Mucosa of descending colon (tissue), 3 donors: ENCODE measurements around the gene STAT4. TPM values are rescaled to one million over a fixed set of nuclear protein-coding genes. Genes with fewer than 3 reads are reported as not detected.

Experiments
- ATAC-seq: fragments of 200-7000 bp; cut with Tn5 transposase; one replicate; pipeline ENCODE4 v1.9.1; 2020; ENCODE audit warnings: mild to moderate bottlenecking, moderate library complexity
- DNase-seq, 3 donors: peaks; one replicate each; pipeline ENCODE4 v3.0.0-alpha.2; 2020
- H3K36me3 ChIP-seq: fragments of 200-600 bp; one replicate; pipeline ENCODE4 v1.8.0; 2021; ENCODE audit warnings: low read depth, mild to moderate bottlenecking
- H3K4me1 ChIP-seq: fragments of 200-600 bp; one replicate; pipeline ENCODE4 v1.8.0; 2021; ENCODE audit warnings: low read depth, mild to moderate bottlenecking
- H3K4me3 ChIP-seq: fragments of 200-600 bp; one replicate; pipeline ENCODE4 v1.8.0; 2021; ENCODE audit warnings: mild to moderate bottlenecking
- H3K9me3 ChIP-seq: fragments of 200-600 bp; one replicate; pipeline ENCODE4 v1.8.0; 2021; ENCODE audit warnings: mild to moderate bottlenecking
- intact Hi-C, 2 donors: fragments of 100-400 bp; cut with DNase I in 1 of 2; cut with micrococcal nuclease in 1 of 2; formaldehyde crosslinking; loops; one replicate each; pipeline versions ENCODE4 v1.11.0 to v1.11.1; 2022; cut with DNase I, micrococcal nuclease
- total RNA-seq, 3 donors: library from RNA; stranded (reverse); fragmentation: NEBNext Ultra II Directional in 2 of 3; extraction: Animal tissue kit (Norgen Biotek cat#: 25700) in 2 of 3; gene quantifications; one replicate each; pipeline versions ENCODE4 v1.2.1 to v1.2.4, GENCODE V29; 2021 to 2023
- TF ChIP-seq, protein P1 (sequence below): fragments of 200-600 bp; IDR thresholded peaks from one replicate; pipeline ENCODE4 v1.8.0; 2022; ENCODE audit warnings: antibody characterized with exemption, mild to moderate bottlenecking
- donor health status: DM: no; HTN: no; CAD: no; lungs with moderate emphysema.
- donor health status: DM: no; HTN: no; CAD: no.
- donor health status: DM: no; HTN: yes; CAD: no.

STAT4 gene
- total RNA-seq, 3 donors from 2014 or later = 2.7 to 4.0 (median 3.6) TPM

DNA sequence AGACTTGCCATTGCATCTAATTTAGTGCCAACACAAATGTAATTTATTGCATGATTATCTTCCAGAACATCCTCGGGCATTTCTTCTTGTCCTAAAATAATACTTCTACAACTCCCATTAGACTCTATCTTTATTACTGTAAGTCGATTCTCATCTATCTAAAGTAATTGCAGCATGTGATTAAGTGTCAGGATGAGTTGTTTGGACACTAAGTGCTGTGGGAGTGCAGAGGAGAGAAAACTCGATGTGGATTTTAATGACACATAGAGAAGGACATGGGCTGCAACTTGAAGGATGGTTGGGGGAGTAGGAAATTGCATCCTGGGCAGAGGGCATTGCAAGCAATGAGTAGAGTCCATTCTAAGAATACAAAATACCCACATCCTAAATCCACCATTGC, 33.5 kb downstream of the STAT4 start:
- no peaks in the 10 kb centered on the region for H3K36me3 ChIP-seq
- no peak overlapping the region for H3K4me3 ChIP-seq
- TF ChIP-seq, protein P1, sequence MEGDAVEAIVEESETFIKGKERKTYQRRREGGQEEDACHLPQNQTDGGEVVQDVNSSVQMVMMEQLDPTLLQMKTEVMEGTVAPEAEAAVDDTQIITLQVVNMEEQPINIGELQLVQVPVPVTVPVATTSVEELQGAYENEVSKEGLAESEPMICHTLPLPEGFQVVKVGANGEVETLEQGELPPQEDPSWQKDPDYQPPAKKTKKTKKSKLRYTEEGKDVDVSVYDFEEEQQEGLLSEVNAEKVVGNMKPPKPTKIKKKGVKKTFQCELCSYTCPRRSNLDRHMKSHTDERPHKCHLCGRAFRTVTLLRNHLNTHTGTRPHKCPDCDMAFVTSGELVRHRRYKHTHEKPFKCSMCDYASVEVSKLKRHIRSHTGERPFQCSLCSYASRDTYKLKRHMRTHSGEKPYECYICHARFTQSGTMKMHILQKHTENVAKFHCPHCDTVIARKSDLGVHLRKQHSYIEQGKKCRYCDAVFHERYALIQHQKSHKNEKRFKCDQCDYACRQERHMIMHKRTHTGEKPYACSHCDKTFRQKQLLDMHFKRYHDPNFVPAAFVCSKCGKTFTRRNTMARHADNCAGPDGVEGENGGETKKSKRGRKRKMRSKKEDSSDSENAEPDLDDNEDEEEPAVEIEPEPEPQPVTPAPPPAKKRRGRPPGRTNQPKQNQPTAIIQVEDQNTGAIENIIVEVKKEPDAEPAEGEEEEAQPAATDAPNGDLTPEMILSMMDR = no peak
- peaks cover 3% of the 10 kb centered on the region for H3K4me1 ChIP-seq
- no peak for DNase-seq
- intact Hi-C loops = no loop called here
- no peaks in the 10 kb centered on the region for H3K9me3 ChIP-seq
- ATAC-seq = no peak

DNA sequence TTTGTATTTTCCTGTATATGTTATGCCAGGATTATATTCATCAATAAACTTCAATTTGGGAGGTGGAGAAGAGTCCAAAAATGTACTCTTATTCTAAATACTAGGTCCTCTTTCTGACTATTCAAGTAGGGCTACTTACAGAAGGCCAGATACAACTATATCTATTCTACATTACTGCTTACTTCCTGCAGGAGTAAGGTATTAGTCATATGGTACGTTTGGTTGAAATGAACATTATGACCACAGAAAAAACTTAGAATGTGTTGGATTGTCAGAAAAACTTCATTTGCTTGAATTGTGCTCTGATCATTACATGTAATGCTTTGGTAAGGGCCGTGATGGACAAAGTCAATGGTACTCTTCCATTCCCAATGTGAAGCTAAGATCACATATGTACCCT, 35.0 kb downstream of the STAT4 start:
- ATAC-seq (no peak), DNase-seq (no peak)
- no peaks in the 10 kb centered on the region for H3K9me3 ChIP-seq
- peaks cover 3% of the 10 kb centered on the region for H3K4me1 ChIP-seq
- TF ChIP-seq, protein P1 = no peak
- H3K4me3 ChIP-seq = no peak overlapping the region
- H3K36me3 ChIP-seq = no peaks in the 10 kb centered on the region
- intact Hi-C loops = no loop called here

DNA sequence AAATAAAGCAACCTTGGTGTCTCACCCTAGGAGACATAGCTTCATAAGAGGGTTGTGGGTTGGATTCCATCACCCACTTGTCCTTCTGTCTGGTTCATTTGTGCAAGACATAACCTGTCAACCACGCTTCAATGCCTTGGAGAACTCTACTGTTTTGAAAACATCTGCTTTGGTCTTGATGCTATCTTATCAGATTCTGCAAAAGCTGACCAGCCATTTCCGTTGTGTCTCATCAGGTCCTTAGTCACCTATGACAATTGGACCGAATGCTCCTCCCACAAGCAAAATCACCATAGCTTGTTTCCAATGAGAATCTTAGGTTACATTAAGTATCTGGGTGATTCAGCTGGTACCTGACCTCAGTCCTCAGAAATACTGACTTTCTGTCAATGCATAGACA, 35.4 kb downstream of the STAT4 start:
- peak in 1 of 3 donors; percentile 10 for DNase-seq

DNA sequence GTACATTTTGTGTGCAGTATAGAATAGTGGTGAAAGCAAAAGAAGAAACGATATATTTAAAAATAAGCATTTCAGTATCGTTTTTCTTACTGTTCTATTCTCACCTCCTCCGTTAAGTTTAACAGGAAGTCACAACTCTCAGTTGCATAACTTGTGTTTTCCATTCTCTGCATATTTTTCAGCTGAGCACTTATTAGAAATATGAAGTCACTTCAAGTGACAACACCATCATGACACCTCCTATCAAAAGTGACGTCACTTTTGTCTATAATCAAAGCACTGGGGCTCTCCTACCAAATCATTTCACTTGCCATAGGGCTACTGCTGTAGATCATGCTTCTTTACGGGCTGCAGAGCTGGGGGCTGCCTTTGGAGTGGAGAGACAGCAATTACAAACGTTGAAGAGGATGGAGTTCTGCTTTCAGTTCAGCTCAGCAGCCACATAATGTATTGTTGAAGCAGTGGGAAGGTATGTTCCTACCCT, 36.3 kb downstream of the STAT4 start:
- no peak for DNase-seq
- peak; percentile 55 for ATAC-seq
- TF ChIP-seq, protein P1 = no peak
- H3K4me3 ChIP-seq = no peak overlapping the region
- H3K36me3 ChIP-seq = no peaks in the 10 kb centered on the region
- H3K4me1 ChIP-seq = peaks cover 3% of the 10 kb centered on the region
- intact Hi-C loops = no loop called here
- H3K9me3 ChIP-seq = no peaks in the 10 kb centered on the region

More for the DNA sequence above, 35.4 kb downstream of the STAT4 start:
- no peaks in the 10 kb centered on the region for H3K9me3 ChIP-seq
- no peaks in the 10 kb centered on the region for H3K36me3 ChIP-seq
- ATAC-seq = peak; percentile 58
- TF ChIP-seq, protein P1 = no peak
- H3K4me3 ChIP-seq = no peak overlapping the region
- intact Hi-C loops = no loop called here
- peaks cover 3% of the 10 kb centered on the region for H3K4me1 ChIP-seq

DNA sequence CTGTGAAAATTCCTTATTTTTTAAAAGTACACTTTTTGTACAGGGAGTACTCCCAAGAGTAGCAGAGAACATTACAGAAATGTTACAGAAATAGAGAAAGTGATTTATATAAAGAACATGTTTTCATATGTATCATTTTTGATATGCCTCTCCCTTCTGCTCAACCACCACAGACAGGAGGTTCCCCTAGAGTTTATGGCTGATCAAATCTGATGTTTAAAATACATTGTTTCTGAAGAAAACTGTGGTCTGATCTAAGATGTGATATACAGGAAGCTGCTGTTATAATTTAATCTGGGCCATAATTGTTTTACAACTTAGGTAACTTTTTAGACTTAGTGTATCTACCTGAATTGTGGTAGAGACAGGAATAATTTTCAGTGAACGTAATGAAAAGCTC, 37.0 kb downstream of the STAT4 start:
- intact Hi-C loops = no loop called here
- Histone ChIP-seq H3K36me3 (no peaks in the 10 kb centered on the region), H3K9me3 (no peaks in the 10 kb centered on the region), H3K4me1 (peaks cover 3% of the 10 kb centered on the region), H3K4me3 (no peak overlapping the region)
- TF ChIP-seq, protein P1 = no peak
- no peak for ATAC-seq
- DNase-seq = no peak

DNA sequence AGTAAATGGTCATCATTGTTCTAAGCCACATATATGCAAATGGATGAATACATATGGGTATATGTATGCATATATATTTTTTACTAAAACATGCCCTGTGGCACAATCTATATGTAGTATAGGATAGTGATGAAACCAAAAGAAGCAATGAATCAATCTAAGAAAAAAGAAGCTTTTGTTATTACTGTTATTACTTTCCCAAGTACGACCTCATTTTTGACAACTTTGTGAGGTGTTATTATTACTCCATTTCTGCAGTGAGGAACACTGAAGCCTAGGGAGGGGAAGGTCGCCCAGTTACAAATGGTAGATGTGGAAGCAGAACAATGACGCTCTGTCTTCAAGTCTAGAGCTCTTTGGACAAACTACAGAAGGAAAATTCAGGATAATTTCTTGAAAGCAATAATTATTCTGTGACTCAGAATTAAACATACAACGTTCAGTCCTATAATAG, 38.3 kb downstream of the STAT4 start:
- Histone ChIP-seq H3K4me1 (peaks cover 3% of the 10 kb centered on the region), H3K9me3 (no peaks in the 10 kb centered on the region), H3K36me3 (no peaks in the 10 kb centered on the region), H3K4me3 (no peak overlapping the region)
- intact Hi-C loops = no loop called here
- no peak for ATAC-seq
- TF ChIP-seq, protein P1 = no peak
- DNase-seq = no peak
